A673 (cell line): ENCODE results near the gene GRID1. TPM values are rescaled to one million over a fixed set of nuclear protein-coding genes. Genes with fewer than 3 reads are reported as not detected.

Experiments
- BruUV-seq: library from RNA; stranded (reverse); fragments of 400-500 nt; replicated peaks from 2 replicates; lab custom pipeline; 2021; lab: Mats Ljungman, UMichigan
- CTCF ChIA-PET: fragments of 300-600 bp; sonication (Branson Sonifier 250); formaldehyde crosslinking; loops from one replicate; lab custom pipeline; 2022; ENCODE audit warnings: antibody characterized with exemption; lab: Charles Lee
- POLR2A ChIA-PET: fragments of 300-600 bp; sonication (Branson Sonifier 250); formaldehyde crosslinking; loops from one replicate; lab custom pipeline; 2022; ENCODE audit warnings: antibody characterized with exemption; ENCODE audit not compliant: low non-redundant PET; lab: Charles Lee
- DNase-seq: peaks from one replicate; pipeline ENCODE4 v3.0.0-alpha.2; 2015; ENCODE audit warnings: low spot score
- H3K27ac ChIP-seq: fragments of 200-600 bp; sonication (generic); 2 replicates; pipeline ENCODE4 v1.5.1; 2016; ENCODE audit warnings: mixed run types, low read depth, mild to moderate bottlenecking, mixed read lengths, antibody characterized with exemption, low read length; ENCODE audit not compliant: poor library complexity, severe bottlenecking
- H3K27me3 ChIP-seq: fragments of 200-600 bp; sonication (generic); replicated peaks from 2 replicates; pipeline ENCODE4 v1.6.1; 2017; ENCODE audit warnings: mixed run types, low read depth, mild to moderate bottlenecking, mixed read lengths, antibody characterized with exemption, low read length; ENCODE audit not compliant: insufficient read depth, poor library complexity
- H3K36me3 ChIP-seq: fragments of 200-600 bp; sonication (generic); 2 replicates; pipeline ENCODE4 v1.6.1; 2016; ENCODE audit warnings: mixed run types, mild to moderate bottlenecking, mixed read lengths, antibody characterized with exemption, low read length; ENCODE audit not compliant: insufficient read depth, poor library complexity, severe bottlenecking
- H3K4me1 ChIP-seq: fragments of 200-600 bp; sonication (generic); 2 replicates; pipeline ENCODE4 v1.6.1; 2017; ENCODE audit warnings: mixed run types, mild to moderate bottlenecking, mixed read lengths, antibody characterized with exemption, low read length; ENCODE audit not compliant: insufficient read depth, poor library complexity, severe bottlenecking
- H3K4me3 ChIP-seq: fragments of 200-600 bp; sonication (generic); 2 replicates; pipeline ENCODE4 v1.5.1; 2016; ENCODE audit warnings: low read depth, mixed run types, mild to moderate bottlenecking, mixed read lengths, low read length; ENCODE audit not compliant: poor library complexity, severe bottlenecking
- H3K9me3 ChIP-seq: fragments of 200-600 bp; sonication (generic); 2 replicates; pipeline ENCODE4 v1.6.1; 2016; ENCODE audit warnings: mixed run types, low read depth, mild to moderate bottlenecking, mixed read lengths, antibody characterized with exemption, low read length; ENCODE audit not compliant: poor library complexity, severe bottlenecking
- CTCF ChIP-seq: fragments of 300-800, 200-600 bp; sonication (generic); conservative IDR thresholded peaks from 2 replicates; pipeline ENCODE4 v1.5.1; 2017; ENCODE audit warnings: low read depth, mild to moderate bottlenecking, antibody characterized with exemption, low read length, moderate library complexity, mixed read lengths
- EZH2 ChIP-seq: fragments of 200-600 bp; sonication (generic); IDR thresholded peaks from 2 replicates; pipeline ENCODE4 v1.6.1; 2017; ENCODE audit warnings: borderline replicate concordance, low read depth, mild to moderate bottlenecking, mixed read lengths, antibody characterized with exemption, low read length; ENCODE audit not compliant: poor library complexity, severe bottlenecking
- intact Hi-C: fragments of 100-400 bp; cut with micrococcal nuclease; formaldehyde crosslinking; loops from one replicate; pipeline ENCODE4 v1.10.0; 2022; ENCODE audit not compliant: unreplicated experiment
- total RNA-seq: library from RNA; stranded (reverse); gene quantifications from 2 replicates; pipeline ENCODE4 v1.2.3, GENCODE V29; 2021

The GRID1 gene
- total RNA-seq, 1 experiment from 2014 or later, result not detected

DNA sequence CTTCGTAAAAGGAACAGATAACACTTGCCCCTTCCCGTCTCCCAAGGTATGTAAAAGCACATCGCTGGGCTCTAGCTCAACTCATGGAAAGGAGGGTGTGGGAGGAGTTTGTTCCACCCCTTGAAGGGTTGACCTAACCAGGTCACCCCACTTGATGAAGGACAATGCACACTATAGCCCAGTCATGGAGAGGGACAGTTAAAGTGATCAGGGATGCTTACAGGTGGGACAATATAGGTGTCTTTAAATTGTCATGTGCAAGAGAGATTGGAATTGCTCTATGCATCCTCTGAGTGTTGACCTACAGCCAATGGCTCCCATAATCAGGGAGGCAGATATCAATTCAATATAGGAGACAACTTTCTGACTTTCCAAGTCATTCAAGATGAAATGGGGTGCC is 448.2 kb downstream of the GRID1 start:
- no TSS peak for BruUV-seq
- ChIA-PET CTCF (no interaction called here), POLR2A (no interaction called here)
- TF ChIP-seq EZH2 (no peak), CTCF (no peak)
- H3K27me3 ChIP-seq, result no peaks in the 10 kb centered on the region
- DNase-seq, result no peak
- peaks cover 5% of the 10 kb centered on the region for H3K4me1 ChIP-seq
- intact Hi-C loops, result no loop called here
- H3K9me3 ChIP-seq, result no peaks in the 10 kb centered on the region
- no peaks in the 10 kb centered on the region for H3K36me3 ChIP-seq
- no peak overlapping the region for H3K27ac ChIP-seq
- H3K4me3 ChIP-seq, result no peak overlapping the region

DNA sequence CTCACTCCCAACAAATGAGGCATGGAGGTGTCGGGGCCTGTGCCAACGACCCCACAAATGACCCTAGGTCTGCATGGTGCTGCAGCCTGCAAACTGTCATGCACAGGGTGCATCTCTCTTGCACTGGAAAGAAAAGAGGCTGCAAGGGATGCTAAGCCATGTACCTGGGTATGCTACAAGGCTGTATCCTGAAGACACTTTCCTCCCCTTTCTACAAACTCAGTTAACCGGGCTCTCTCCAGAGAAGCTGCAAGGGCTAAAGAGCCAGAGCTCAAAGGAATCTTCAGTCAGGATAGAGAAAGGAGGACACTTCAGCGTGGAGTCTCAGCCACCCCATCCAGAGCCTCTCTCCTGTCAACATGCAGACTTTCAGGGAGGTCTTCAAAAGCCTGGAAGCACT is 449.0 kb downstream of the GRID1 start:
- H3K27me3 ChIP-seq, result no peaks in the 10 kb centered on the region
- CTCF ChIA-PET, result no interaction called here
- POLR2A ChIA-PET, result interaction anchor here (0.7 kb wide), 1 partner anchor 672 kb away, joined by 3 read pairs; no protein-coding TSS in a partner anchor
- intact Hi-C loops, result no loop called here
- no TSS peak for BruUV-seq
- DNase-seq, result no peak
- H3K4me1 ChIP-seq, result peaks cover 5% of the 10 kb centered on the region
- no peaks in the 10 kb centered on the region for H3K9me3 ChIP-seq
- H3K4me3 ChIP-seq, result no peak overlapping the region
- no peak overlapping the region for H3K27ac ChIP-seq
- no peaks in the 10 kb centered on the region for H3K36me3 ChIP-seq
- TF ChIP-seq EZH2, result no peak
- no peak for TF ChIP-seq CTCF

- Histone ChIP-seq H3K4me3 (no peak overlapping the region), H3K9me3 (no peaks in the 10 kb centered on the region), H3K36me3 (no peaks in the 10 kb centered on the region), H3K4me1 (peaks cover 5% of the 10 kb centered on the region), H3K27ac (no peak overlapping the region), H3K27me3 (no peaks in the 10 kb centered on the region)
- ChIA-PET POLR2A (no interaction called here), CTCF (no interaction called here)
- TF ChIP-seq EZH2, result no peak
- no peak for TF ChIP-seq CTCF
- no TSS peak for BruUV-seq
- intact Hi-C loops, result no loop called here
- DNase-seq, result no peak
Measured at GRCh38 chr10:85916994-85917573, 449.5 kb downstream of the GRID1 start.
